Measurements from ENCODE around the gene TPH2. TPM values are rescaled to one million over a fixed set of nuclear protein-coding genes. Genes with fewer than 3 reads are reported as not detected.
A peak's percentile ranks its signal among the peaks of the same experiment; 100 is the strongest.

The TPH2 gene
- total RNA-seq (2022) (not detected in 2 replicates), Bru-seq, nascent RNA (percentile 14 among the genes with signal in this experiment), BruChase-seq, experiment 1, labeled RNA remaining after a 6-hour chase (percentile 22 among the genes with signal in this experiment), BruChase-seq, experiment 2, labeled RNA remaining after a 2-hour chase (percentile 19 among the genes with signal in this experiment)
- long read RNA-seq: 0 reads

GRCh38 chr12:71938728-71939385 lies at the start of gene TPH2:
Gene TPH2 (plus strand): TSS chr12:71938845. CDS start chr12:71938987, 142 bp downstream.
- Mint-ChIP-seq H3K27me3 (ENCODE audit: insufficient read depth, unreplicated experiment) (peaks cover 47% of the 10 kb centered on the region), H3K27ac (ENCODE audit: low read depth, unreplicated experiment) (no peak within 1 kb of the TSS), H3K4me1 (ENCODE audit: insufficient read depth, unreplicated experiment) (no peaks in the 10 kb centered on the region), H3K36me3 (ENCODE audit: insufficient read depth, unreplicated experiment) (no peaks in the 10 kb centered on the region), H3K4me3 (ENCODE audit: unreplicated experiment) (no peak within 1 kb of the TSS), H3K9me3 (ENCODE audit: unreplicated experiment) (no peaks in the 10 kb centered on the region)
- ChIA-PET CTCF (interaction anchor here (0.5 kb wide), 1 partner anchor 80 kb away, joined by 3 read pairs; no protein-coding TSS in a partner anchor), POLR2A (interaction anchor here (1.0 kb wide), 1 partner anchor 12 kb away, joined by 4 read pairs; no protein-coding TSS in a partner anchor)
- peak; percentile 71 for DNase-seq (ENCODE audit: unreplicated experiment)
- intact Hi-C loops (cut with micrococcal nuclease): no loop called here
- TF ChIP-seq CTCF (IDR thresholded peaks at IDR 0.05; ENCODE audit: unreplicated experiment): peak; percentile 44
- BruUV-seq (replicated peaks): no TSS peak

GRCh38 chr12:71890475-71890874 lies 48.2 kb upstream of the TPH2 start:
- Mint-ChIP-seq H3K36me3 (ENCODE audit: insufficient read depth, unreplicated experiment) (peaks cover 41% of the 10 kb centered on the region), H3K27ac (ENCODE audit: low read depth, unreplicated experiment) (no peak overlapping the region), H3K27me3 (ENCODE audit: insufficient read depth, unreplicated experiment) (no peaks in the 10 kb centered on the region), H3K4me1 (ENCODE audit: insufficient read depth, unreplicated experiment) (no peaks in the 10 kb centered on the region), H3K4me3 (ENCODE audit: unreplicated experiment) (no peak overlapping the region), H3K9me3 (ENCODE audit: unreplicated experiment) (no peaks in the 10 kb centered on the region)
- TF ChIP-seq CTCF (IDR thresholded peaks at IDR 0.05; ENCODE audit: unreplicated experiment): no peak
- ChIA-PET CTCF (no interaction called here), POLR2A (no interaction called here)
- DNase-seq (ENCODE audit: unreplicated experiment): no peak
- intact Hi-C loops (cut with micrococcal nuclease): no loop called here
- BruUV-seq (replicated peaks): no TSS peak

- BruUV-seq (replicated peaks): no TSS peak
- no peak for TF ChIP-seq CTCF (IDR thresholded peaks at IDR 0.05; ENCODE audit: unreplicated experiment)
- no peak overlapping the region for H3K27ac Mint-ChIP-seq (ENCODE audit: low read depth, unreplicated experiment)
- ChIA-PET CTCF (interaction anchor here (0.5 to 0.7 kb wide), 2 partner anchors 10 to 112 kb away, joined by 3 to 4 read pairs; no protein-coding TSS in a partner anchor), POLR2A (interaction anchor here (0.5 to 0.9 kb wide), 3 partner anchors 9 to 52 kb away, joined by 3 read pairs; partner anchors contain the start of gene TBC1D15)
- no peak overlapping the region for H3K4me3 Mint-ChIP-seq (ENCODE audit: unreplicated experiment)
- H3K36me3 Mint-ChIP-seq (ENCODE audit: insufficient read depth, unreplicated experiment): peaks cover 43% of the 10 kb centered on the region
- H3K4me1 Mint-ChIP-seq (ENCODE audit: insufficient read depth, unreplicated experiment): no peaks in the 10 kb centered on the region
- H3K9me3 Mint-ChIP-seq (ENCODE audit: unreplicated experiment): no peaks in the 10 kb centered on the region
- H3K27me3 Mint-ChIP-seq (ENCODE audit: insufficient read depth, unreplicated experiment): no peaks in the 10 kb centered on the region
- intact Hi-C loops (cut with micrococcal nuclease): no loop called here
- no peak for DNase-seq (ENCODE audit: unreplicated experiment)
Measured at GRCh38 chr12:71892059-71892458, 46.6 kb upstream of the TPH2 start.

DNA sequence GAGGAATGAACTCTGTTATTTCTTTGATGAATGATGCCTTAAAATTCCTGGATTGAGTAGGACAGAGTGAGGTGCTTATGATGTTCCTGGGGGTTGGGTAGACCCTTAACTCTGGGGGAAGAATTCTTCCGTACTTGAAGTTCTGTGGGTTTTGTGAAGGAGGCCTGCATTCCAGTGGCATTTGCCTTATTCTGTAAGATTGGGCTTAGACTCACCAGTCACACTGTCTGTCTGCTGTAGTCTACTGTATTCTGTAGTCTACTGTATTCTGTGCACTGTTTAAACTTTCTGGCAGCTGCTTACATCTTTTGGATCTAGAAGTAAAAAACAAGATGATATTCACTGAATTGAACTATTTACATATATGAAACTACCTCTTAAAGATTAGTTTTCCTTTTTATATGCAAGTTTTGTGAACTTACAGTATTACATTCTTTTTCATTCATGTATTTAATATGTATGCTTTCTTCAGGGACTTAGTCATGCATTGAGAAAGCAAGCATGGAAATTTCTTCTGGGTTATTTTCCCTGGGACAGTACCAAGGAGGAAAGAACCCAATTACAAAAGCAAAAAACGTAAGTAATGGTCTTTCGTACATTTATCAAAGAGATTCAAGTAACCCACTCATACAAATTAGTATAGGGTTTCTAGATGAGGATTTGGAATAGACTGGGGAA lies 42.3 kb upstream of the TPH2 start:
- BruUV-seq (replicated peaks): no TSS peak
- H3K27me3 Mint-ChIP-seq (ENCODE audit: insufficient read depth, unreplicated experiment): no peaks in the 10 kb centered on the region
- peak overlapping the region; percentile 16 for H3K27ac Mint-ChIP-seq (ENCODE audit: low read depth, unreplicated experiment)

More for the DNA sequence above, 42.3 kb upstream of the TPH2 start:
- no peaks in the 10 kb centered on the region for H3K9me3 Mint-ChIP-seq (ENCODE audit: unreplicated experiment)
- ChIA-PET CTCF (no interaction called here), POLR2A (no interaction called here)
- TF ChIP-seq CTCF (IDR thresholded peaks at IDR 0.05; ENCODE audit: unreplicated experiment): no peak
- peaks cover 52% of the 10 kb centered on the region for H3K36me3 Mint-ChIP-seq (ENCODE audit: insufficient read depth, unreplicated experiment)
- DNase-seq (ENCODE audit: unreplicated experiment): no peak
- H3K4me3 Mint-ChIP-seq (ENCODE audit: unreplicated experiment): no peak overlapping the region
- intact Hi-C loops (cut with micrococcal nuclease): no loop called here
- no peaks in the 10 kb centered on the region for H3K4me1 Mint-ChIP-seq (ENCODE audit: insufficient read depth, unreplicated experiment)

Measured in MCF 10A (cell line).